GM12892 (cell line): ENCODE results near the gene VGLL4. TPM values are rescaled to one million over a fixed set of nuclear protein-coding genes. Genes with fewer than 3 reads are reported as not detected.
"Not testable (repeated sequence)": the region's sequence is repeated elsewhere in the genome, so short reads cannot be mapped to it uniquely, and the experiment has no call there.

Source experiments
- DNase-seq: peaks from one replicate; pipeline ENCODE4 v3.0.0; 2011; ENCODE audit not compliant: insufficient read length
- FAIRE-seq: peaks from 2 replicates; lab custom pipeline; 2011; peaks lifted over from hg19 to GRCh38; lab: Jason Lieb, UNC
- POLR2A ChIP-seq: IDR thresholded peaks from 2 replicates; pipeline ENCODE4 v1.6.1; 2011; ENCODE audit warnings: low read depth, low read length, control low read depth
- POLR2AphosphoS5 ChIP-seq: IDR thresholded peaks from 2 replicates; pipeline ENCODE4 v1.6.1; 2011; ENCODE audit warnings: low read depth, low read length, control low read depth
- TAF1 ChIP-seq: IDR thresholded peaks from 2 replicates; pipeline ENCODE4 v1.6.1; 2011; ENCODE audit warnings: low read depth, mild to moderate bottlenecking, control low read depth, low read length, borderline replicate concordance
- polyA plus RNA-seq: library from polyadenylated mRNA; unstranded; fragments of >200 nt; gene quantifications from one replicate; pipeline ENCODE4 v1.2.1, GENCODE V29; 2012; ENCODE audit warnings: missing spikeins, inconsistent platforms; ENCODE audit not compliant: missing spikeins

VGLL4 gene, protein sequence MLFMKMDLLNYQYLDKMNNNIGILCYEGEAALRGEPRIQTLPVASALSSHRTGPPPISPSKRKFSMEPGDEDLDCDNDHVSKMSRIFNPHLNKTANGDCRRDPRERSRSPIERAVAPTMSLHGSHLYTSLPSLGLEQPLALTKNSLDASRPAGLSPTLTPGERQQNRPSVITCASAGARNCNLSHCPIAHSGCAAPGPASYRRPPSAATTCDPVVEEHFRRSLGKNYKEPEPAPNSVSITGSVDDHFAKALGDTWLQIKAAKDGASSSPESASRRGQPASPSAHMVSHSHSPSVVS
- 36.5 TPM for polyA plus RNA-seq

DNA sequence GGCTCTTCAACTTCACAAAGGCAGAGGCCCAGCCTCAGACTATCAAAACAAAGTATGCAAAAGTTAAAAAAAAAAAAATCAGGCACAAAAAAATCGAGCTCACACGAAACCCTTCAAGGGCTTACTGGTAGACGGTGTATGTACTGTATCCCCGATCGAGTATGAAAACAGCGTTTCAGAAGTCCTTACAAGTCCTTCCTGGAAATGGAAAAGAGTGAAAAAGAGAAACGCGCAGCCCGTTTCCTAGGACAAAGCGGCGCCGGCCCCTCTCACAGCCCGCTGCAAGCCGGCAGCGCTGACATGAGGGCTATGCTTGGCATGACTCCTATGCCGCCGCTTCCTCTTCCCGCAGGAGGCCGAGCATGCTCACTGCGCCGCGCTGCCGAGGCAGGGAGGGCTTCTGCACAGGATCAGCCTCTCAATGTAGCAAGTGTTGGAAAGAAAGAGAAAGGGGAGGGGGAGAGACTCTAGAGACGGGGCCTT, at the start of gene VGLL4:
Gene VGLL4, minus strand, starts transcription at position 311 of the 483 bp plus-strand sequence. CDS start 397 bp downstream, outside the sequence.
- DNase-seq (peak; percentile 46), FAIRE-seq (peak; percentile 81)
- TF ChIP-seq POLR2AphosphoS5, result peak; percentile 60; the same call in 1 of the 2 replicates
- peak; percentile 78 for TF ChIP-seq POLR2A
- no peak; the same call in 1 of the 2 replicates for TF ChIP-seq TAF1

DNA sequence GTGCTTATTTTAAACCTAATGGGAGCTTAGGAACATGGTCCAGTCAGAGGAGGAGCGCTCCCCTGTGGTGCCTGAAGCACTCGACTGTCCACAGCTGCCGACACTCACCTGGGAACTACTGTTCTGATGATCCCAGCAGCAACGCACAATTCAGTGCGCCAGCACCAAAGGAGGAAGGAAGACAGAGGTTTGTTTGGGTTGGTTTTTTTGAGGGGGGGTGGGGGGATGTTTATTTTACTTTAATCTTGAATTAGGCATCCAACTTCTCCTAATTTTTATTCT, 48.8 kb upstream of the VGLL4 start:
- no peak for FAIRE-seq
- TF ChIP-seq TAF1, result no peak
- TF ChIP-seq POLR2A, result no peak
- TF ChIP-seq POLR2AphosphoS5, result no peak
- DNase-seq, result no peak

DNA sequence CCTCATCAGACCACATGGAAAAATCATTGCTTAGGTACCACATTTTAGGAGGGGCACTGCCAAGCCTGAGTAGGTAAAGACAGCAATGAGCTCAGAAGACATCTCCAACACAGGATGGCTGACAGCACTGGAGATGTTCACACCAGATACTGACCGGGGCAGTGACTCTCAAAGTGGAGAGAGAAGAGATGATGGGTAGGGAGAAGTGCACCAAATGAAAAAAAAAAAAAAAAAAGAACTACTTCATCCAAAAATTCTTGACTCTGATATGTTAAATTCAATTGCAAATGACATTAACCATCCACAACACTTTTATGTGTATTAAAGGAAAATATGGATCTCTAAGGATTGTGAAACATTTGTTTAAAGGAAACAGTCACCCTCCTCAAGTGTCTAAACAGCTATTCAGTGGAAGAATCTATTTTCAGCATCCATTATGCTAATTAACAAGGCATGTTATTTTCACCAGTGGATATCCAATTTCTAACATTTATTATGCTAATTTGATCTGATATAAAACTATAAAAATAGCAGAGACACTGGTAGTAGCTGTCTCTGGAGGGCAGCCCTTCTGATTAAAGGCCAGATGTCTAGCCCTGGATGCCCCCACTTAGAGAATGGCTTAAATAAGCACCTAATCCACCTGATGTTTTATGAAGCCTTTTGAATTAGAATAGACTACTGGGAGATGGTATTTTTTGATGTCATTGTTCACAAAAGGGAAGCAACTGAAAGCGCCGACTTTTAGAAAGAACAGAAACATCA, 48.2 kb upstream of the VGLL4 start:
- no peak for DNase-seq
- no peak for TF ChIP-seq TAF1
- TF ChIP-seq POLR2A, result no peak
- TF ChIP-seq POLR2AphosphoS5, result no peak
- no peak for FAIRE-seq

DNA sequence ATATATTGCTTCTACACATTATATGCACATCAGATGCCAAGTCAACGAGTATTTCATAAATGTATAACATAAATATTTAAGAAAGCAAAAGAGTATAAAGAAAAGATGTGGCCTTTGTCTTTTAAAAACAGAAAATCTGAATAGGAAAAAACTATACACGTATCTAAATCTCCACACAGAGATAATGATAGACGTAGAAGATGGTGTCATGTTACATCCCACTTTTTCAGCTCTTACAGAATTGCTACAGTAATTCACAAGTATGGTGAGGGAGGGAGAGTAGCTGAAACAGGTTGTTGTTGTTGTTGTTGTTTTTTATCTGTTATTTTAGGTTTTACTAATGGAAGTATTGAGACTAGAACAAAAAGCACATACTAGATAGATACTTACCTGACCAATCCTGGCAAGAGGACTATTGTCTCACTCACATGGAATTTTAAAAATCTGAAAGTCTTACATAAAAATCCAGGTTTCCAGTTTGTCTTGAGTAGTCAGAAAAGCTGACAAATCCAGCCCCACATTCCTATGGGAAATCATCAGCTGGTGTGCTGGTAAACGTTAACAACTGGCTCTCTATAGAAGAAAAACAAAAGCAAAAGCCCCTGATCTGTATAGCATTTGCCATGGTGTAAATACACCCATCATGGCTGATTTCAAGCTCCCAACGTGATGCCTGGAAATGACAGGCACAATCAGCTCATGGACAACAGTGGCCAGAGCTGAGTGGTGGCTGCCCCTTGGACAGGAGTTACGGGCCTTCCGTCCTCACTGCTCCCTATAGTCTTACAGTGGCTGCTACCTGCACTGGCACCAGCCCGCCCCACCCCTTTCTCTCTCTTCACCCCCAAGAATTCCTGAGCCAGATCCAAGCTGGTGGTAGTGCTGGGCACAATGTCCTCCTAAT, 47.4 kb upstream of the VGLL4 start:
- TF ChIP-seq POLR2AphosphoS5 (no peak), TAF1 (no peak), POLR2A (no peak)
- no peak for DNase-seq
- FAIRE-seq, result no peak

DNA sequence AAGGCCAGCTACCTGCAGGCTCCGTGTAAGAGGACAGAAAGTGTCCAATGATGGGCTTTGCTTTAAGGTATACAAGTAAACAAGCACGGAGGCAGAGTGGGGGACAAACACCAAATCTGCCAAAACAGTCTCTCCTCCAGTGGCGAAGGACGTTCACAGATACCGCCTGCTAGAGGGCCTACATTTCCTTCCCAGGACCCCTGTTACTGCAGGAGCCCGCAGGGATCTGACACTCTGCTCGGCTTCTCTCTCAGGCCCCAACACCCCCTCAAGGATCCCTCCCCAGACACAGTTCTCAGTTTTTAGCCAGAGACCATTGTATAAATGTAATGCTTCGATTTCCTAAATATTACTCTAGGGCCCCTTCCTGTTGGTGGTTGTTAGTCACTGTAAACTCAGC, 46.0 kb upstream of the VGLL4 start:
- FAIRE-seq (no peak), DNase-seq (no peak)
- TF ChIP-seq TAF1 (no peak), POLR2A (no peak), POLR2AphosphoS5 (no peak)

DNA sequence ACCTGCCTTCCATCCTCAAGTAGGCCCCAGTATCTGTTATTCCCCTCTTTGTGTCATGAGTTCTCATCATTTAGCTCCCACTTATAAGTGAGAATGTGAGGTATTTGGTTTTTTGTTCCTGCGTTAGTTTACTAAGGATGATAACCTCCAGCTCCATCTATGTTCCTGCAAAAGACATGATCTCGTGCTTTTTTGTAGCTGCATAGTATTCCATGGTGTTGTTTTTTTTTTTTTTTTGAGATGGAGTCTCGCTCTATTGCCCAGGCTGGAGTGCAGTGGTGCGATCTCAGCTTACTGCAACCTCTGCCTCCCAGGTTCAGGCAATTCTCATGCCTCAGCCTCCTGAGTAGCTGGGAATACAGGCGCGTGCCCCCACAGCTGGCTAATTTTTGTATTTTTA, 41.3 kb upstream of the VGLL4 start:
- not testable (repeated sequence) for FAIRE-seq, DNase-seq

DNA sequence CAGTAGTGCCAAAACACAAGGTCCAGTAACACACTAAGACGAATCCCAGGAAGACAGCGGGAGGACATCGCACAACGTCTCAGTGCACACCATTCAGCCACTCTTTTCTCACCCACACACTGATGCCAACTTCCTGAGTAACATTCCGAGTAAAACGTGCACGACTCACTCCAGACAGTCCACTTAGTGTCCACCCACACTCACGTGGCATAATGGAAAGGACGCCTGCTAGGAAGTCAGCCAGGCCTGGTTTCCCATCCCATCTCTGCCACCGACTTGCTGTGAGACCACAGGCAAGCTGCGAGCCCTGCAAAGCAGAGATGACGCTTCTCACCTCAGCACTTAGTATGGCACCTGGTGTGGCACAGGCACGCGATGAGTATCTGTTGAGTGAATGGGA, 36.8 kb upstream of the VGLL4 start:
- TF ChIP-seq TAF1, result no peak
- no peak for TF ChIP-seq POLR2AphosphoS5
- TF ChIP-seq POLR2A, result no peak
- no peak for DNase-seq
- no peak for FAIRE-seq

DNA sequence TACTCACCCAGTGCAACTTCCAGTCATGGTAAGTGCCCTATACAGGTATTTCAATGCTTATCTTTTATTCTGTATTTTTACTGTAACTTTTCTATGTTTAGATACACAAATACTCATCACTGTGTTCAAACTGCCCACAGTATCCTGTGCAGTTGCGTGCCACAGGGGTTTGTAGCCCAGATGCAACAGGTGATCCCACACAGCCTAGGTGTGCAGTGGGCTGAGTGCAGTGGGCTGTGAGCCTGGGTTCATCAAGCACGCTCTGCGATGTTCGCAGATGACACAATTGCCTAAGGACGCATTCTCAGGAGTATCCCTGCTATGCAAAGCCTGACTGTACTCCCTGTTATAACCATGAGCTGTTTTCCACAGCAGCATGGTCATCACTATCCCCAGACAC, 36.2 kb upstream of the VGLL4 start:
- DNase-seq (no peak), FAIRE-seq (no peak)
- TF ChIP-seq POLR2A, result no peak
- no peak for TF ChIP-seq POLR2AphosphoS5
- no peak for TF ChIP-seq TAF1

DNA sequence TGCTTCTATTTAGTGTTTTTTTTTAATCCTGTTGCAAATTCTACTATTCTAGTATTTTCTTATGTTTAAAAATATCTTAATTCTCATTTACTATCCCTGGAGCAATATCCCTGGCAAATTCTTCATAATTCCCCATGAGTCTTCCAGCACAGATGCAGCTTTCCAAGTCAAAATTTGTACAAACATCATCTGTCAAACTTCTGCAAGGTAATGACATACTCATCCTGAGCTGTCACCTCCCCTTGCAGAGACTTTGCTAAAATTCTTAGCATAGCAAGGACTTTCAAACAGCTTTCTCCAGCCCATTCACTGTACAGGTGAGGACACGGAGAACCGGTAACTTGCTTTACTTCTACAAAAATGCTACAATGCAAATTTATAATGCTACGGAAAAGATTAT, 28.6 kb upstream of the VGLL4 start:
- no peak for TF ChIP-seq POLR2A
- no peak for TF ChIP-seq POLR2AphosphoS5
- no peak for TF ChIP-seq TAF1
- FAIRE-seq, result no peak
- no peak for DNase-seq

DNA sequence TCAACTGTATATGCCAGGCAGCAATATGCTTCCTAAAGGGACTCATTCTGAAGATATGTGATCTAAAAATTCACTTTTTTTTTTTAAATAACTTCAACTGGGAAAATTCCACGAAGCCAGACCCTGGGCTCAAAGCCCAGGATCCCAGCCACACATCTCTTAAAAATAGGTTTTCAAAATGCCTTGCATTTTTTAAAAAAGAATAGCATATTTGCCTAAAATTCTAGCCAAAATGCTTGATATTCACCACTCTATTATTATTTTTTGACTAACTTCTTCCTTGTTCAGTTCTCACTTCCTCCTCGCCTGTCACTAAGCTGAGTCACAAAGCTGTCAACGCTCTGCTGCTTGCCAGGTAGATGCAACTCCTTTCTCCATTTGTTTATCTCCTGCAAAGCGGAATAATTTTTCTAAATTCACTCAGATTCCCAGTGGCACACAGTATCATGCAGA, 28.0 kb upstream of the VGLL4 start:
- DNase-seq (no peak), FAIRE-seq (no peak)
- TF ChIP-seq POLR2AphosphoS5 (no peak), POLR2A (no peak), TAF1 (no peak)
